Lower leg skin (tissue), 3 donors: Measurements from ENCODE around the gene CYP2D6.

Experiments used
- POLR2A ChIP-seq, 2 donors: fragments of 450-650 bp; IDR thresholded peaks; one replicate each; pipeline ENCODE4 v1.6.1; 2016 to 2017; ENCODE audit warnings: antibody characterized with exemption in 2 of 2, mild to moderate bottlenecking in 1 of 2, moderate library complexity in 1 of 2
- TF ChIP-seq, protein P1 (sequence below), 3 donors: fragments of 450-650 bp; IDR thresholded peaks; one replicate each; pipeline ENCODE4 v1.5.1; 2016; ENCODE audit warnings: antibody characterized with exemption in 3 of 3, mild to moderate bottlenecking in 3 of 3, moderate library complexity in 2 of 3

DNA sequence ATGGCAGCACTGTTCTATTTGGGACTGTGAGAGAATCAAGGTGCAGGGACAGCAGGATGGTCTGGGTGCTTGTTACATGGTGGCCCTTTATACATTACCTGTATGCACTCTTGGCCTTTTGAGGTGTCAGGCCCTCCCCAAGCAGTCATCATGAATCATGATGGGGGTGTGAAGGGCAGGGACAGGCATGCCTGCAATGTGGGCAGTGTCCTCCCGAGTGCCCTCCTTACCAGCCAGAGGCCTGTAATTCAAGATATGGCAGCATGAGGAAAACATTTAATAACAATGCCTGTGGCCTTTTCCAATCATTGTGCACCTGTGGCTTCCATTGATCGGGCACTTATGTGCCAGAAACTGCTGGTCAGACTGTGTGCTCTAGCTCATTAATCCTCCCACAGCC is 25.5 kb upstream of the CYP2D6 start:
- TF ChIP-seq, protein P1, sequence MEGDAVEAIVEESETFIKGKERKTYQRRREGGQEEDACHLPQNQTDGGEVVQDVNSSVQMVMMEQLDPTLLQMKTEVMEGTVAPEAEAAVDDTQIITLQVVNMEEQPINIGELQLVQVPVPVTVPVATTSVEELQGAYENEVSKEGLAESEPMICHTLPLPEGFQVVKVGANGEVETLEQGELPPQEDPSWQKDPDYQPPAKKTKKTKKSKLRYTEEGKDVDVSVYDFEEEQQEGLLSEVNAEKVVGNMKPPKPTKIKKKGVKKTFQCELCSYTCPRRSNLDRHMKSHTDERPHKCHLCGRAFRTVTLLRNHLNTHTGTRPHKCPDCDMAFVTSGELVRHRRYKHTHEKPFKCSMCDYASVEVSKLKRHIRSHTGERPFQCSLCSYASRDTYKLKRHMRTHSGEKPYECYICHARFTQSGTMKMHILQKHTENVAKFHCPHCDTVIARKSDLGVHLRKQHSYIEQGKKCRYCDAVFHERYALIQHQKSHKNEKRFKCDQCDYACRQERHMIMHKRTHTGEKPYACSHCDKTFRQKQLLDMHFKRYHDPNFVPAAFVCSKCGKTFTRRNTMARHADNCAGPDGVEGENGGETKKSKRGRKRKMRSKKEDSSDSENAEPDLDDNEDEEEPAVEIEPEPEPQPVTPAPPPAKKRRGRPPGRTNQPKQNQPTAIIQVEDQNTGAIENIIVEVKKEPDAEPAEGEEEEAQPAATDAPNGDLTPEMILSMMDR (IDR thresholded peaks at IDR 0.05): no peak
- TF ChIP-seq POLR2A (IDR thresholded peaks at IDR 0.05): no peak
